ENCODE measurements around the gene ATP10D. TPM values are rescaled to one million over a fixed set of nuclear protein-coding genes. Genes with fewer than 3 reads are reported as not detected.
"Not testable (repeated sequence)": the region's sequence is repeated elsewhere in the genome, so short reads cannot be mapped to it uniquely, and the experiment has no call there.

ATP10D gene
- total RNA-seq, 1 donor from 2014 or later, result 12.9 TPM

GRCh38 chr4:47485768-47486167 is 693 bp downstream of the ATP10D start:
- peaks cover 8% of the 10 kb centered on the region for H3K4me1 Mint-ChIP-seq (ENCODE audit: low read depth, unreplicated experiment)

DNA sequence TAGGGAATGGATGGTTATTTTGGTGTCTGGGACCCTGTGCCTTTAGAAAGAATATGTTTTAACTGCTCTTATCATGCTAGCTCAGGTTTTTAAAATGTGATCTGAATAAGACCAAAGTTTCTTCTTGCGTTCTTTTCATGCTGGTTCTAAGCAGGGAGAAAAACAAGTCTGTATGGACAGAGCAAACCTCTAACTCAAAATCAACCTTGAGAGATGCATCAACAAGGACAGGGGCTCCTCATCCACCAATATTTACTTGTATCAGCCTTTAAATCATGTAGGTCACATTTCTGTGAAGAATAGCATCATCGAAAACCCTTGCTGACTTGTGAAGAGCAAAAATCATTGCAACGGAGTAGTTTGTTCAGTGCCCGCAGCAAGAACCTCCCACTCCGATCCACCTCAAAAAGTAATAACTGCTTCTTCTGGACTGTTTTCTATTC is 1.2 kb downstream of the ATP10D start:
- Mint-ChIP-seq H3K4me3 (ENCODE audit: unreplicated experiment) (peak overlapping the region; percentile 98), H3K36me3 (ENCODE audit: unreplicated experiment) (no peaks in the 10 kb centered on the region), H3K27me3 (ENCODE audit: unreplicated experiment) (peaks cover 4% of the 10 kb centered on the region), H3K4me1 (ENCODE audit: low read depth, unreplicated experiment) (peaks cover 8% of the 10 kb centered on the region), H3K27ac (ENCODE audit: unreplicated experiment) (peak overlapping the region; percentile 97), H3K9me3 (ENCODE audit: unreplicated experiment) (peaks cover 8% of the 10 kb centered on the region)
- DNase-seq, result no peak
- TF ChIP-seq CTCF (IDR thresholded peaks at IDR 0.05; ENCODE audit: partially characterized antibody, unreplicated experiment), result no peak

More at GRCh38 chr4:47485768-47486167, 693 bp downstream of the ATP10D start:
- peak overlapping the region; percentile 98 for H3K4me3 Mint-ChIP-seq (ENCODE audit: unreplicated experiment)
- TF ChIP-seq CTCF (IDR thresholded peaks at IDR 0.05; ENCODE audit: partially characterized antibody, unreplicated experiment), result no peak
- H3K9me3 Mint-ChIP-seq (ENCODE audit: unreplicated experiment), result peaks cover 8% of the 10 kb centered on the region
- DNase-seq, result no peak
- H3K27me3 Mint-ChIP-seq (ENCODE audit: unreplicated experiment), result peaks cover 4% of the 10 kb centered on the region
- peak overlapping the region; percentile 97 for H3K27ac Mint-ChIP-seq (ENCODE audit: unreplicated experiment)
- H3K36me3 Mint-ChIP-seq (ENCODE audit: unreplicated experiment), result no peaks in the 10 kb centered on the region

- not testable (repeated sequence) for H3K27ac Mint-ChIP-seq (ENCODE audit: unreplicated experiment); H3K9me3 Mint-ChIP-seq (ENCODE audit: unreplicated experiment); H3K36me3 Mint-ChIP-seq (ENCODE audit: unreplicated experiment); H3K27me3 Mint-ChIP-seq (ENCODE audit: unreplicated experiment); DNase-seq; H3K4me1 Mint-ChIP-seq (ENCODE audit: low read depth, unreplicated experiment)
- H3K4me3 Mint-ChIP-seq (ENCODE audit: unreplicated experiment), result peak overlapping the region; percentile 98
Observed at GRCh38 chr4:47486727-47487126, 1.7 kb downstream of the ATP10D start.

DNA sequence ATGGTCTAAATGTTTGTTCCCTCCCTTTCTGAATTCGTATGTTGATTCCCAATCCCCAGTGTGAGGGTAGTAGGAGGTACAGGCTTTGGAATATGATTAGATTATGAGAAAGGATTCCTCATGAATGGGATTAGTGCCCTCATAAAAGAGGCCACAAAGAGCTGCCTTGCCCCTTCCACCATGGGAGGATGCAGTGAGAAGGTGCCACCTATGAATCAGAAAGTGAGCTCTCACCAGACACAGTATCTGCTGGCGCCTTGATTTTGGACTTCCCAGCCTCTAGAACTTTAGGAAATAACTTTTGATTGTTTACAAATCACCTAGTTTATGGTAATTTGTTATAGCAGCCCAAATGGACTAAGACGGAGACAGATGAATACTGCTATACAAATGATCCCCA is 3.6 kb downstream of the ATP10D start:
- DNase-seq, result no peak
- H3K4me1 Mint-ChIP-seq (ENCODE audit: low read depth, unreplicated experiment), result peaks cover 8% of the 10 kb centered on the region
- no peaks in the 10 kb centered on the region for H3K36me3 Mint-ChIP-seq (ENCODE audit: unreplicated experiment)
- H3K4me3 Mint-ChIP-seq (ENCODE audit: unreplicated experiment), result no peak overlapping the region
- H3K27me3 Mint-ChIP-seq (ENCODE audit: unreplicated experiment), result peaks cover 4% of the 10 kb centered on the region
- no peak for TF ChIP-seq CTCF (IDR thresholded peaks at IDR 0.05; ENCODE audit: partially characterized antibody, unreplicated experiment)
- no peak overlapping the region for H3K27ac Mint-ChIP-seq (ENCODE audit: unreplicated experiment)
- H3K9me3 Mint-ChIP-seq (ENCODE audit: unreplicated experiment), result peaks cover 8% of the 10 kb centered on the region

DNA sequence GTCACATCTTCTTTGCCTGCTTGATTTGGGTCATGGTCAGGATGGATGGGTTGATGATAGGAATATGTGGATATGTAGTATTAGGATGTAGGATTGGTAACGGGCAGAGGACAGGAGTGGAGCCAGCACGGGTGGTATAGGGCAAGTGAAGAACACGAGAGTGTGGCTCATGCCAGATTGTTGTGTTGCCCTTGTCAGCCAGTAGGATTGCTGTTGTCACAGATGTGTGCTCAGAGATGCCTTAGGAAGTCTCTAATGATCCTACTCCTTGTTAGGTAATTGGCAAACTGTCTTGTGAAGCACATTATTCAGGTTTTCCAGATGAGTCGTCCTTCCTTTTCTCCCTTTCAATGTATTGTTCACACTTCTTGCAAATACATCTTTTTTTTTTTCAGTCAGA is 5.5 kb downstream of the ATP10D start:
- Mint-ChIP-seq H3K4me3 (ENCODE audit: unreplicated experiment) (no peak overlapping the region), H3K27ac (ENCODE audit: unreplicated experiment) (no peak overlapping the region), H3K27me3 (ENCODE audit: unreplicated experiment) (no peaks in the 10 kb centered on the region), H3K9me3 (ENCODE audit: unreplicated experiment) (no peaks in the 10 kb centered on the region), H3K36me3 (ENCODE audit: unreplicated experiment) (no peaks in the 10 kb centered on the region), H3K4me1 (ENCODE audit: low read depth, unreplicated experiment) (peaks cover 3% of the 10 kb centered on the region)
- peak; percentile 68 for TF ChIP-seq CTCF (IDR thresholded peaks at IDR 0.05; ENCODE audit: partially characterized antibody, unreplicated experiment)
- peak; percentile 27 for DNase-seq
